Loucy (cell line): ENCODE measurements around the gene CLECL1.

Experiments used
- H2AFZ ChIP-seq: fragments of 200-600 bp; sonication (generic); 2 replicates; pipeline ENCODE4 v1.6.0; 2016; ENCODE audit warnings: antibody characterized with exemption, mild to moderate bottlenecking, low read length, moderate library complexity
- H3F3A ChIP-seq: fragments of 200-600 bp; 2 replicates; pipeline ENCODE4 v1.6.0; 2016; ENCODE audit warnings: antibody characterized with exemption, low read depth, mild to moderate bottlenecking
- H3K27me3 ChIP-seq: fragments of 200-600 bp; sonication (generic); 2 replicates; pipeline ENCODE4 v1.6.1; 2014; ENCODE audit warnings: low read length, mild to moderate bottlenecking; ENCODE audit not compliant: insufficient read depth, poor library complexity, severe bottlenecking
- H3K36me3 ChIP-seq: fragments of 200-600 bp; sonication (generic); 2 replicates; pipeline ENCODE4 v1.6.1; 2016; ENCODE audit warnings: low read length; ENCODE audit not compliant: insufficient read depth
- H3K4me1 ChIP-seq: fragments of 200-600 bp; sonication (generic); 2 replicates; pipeline ENCODE4 v1.5.1; 2014; ENCODE audit warnings: low read length, mild to moderate bottlenecking; ENCODE audit not compliant: insufficient read depth, poor library complexity, severe bottlenecking
- H3K4me2 ChIP-seq: fragments of 200-600 bp; sonication (generic); 2 replicates; pipeline ENCODE4 v1.6.0; 2014; ENCODE audit warnings: antibody characterized with exemption, low read length, low read depth, mild to moderate bottlenecking; ENCODE audit not compliant: poor library complexity, severe bottlenecking
- H3K4me3 ChIP-seq: fragments of 200-600 bp; sonication (generic); 2 replicates; pipeline ENCODE4 v1.5.1; 2014; ENCODE audit warnings: low read length, mild to moderate bottlenecking, mixed read lengths; ENCODE audit not compliant: poor library complexity, severe bottlenecking
- H3K79me2 ChIP-seq: fragments of 200-600 bp; sonication (generic); 2 replicates; pipeline ENCODE4 v1.6.1; 2014; ENCODE audit warnings: low read length; ENCODE audit not compliant: insufficient read depth
- H3K9ac ChIP-seq: fragments of 200-600 bp; sonication (generic); 2 replicates; pipeline ENCODE4 v1.6.0; 2014; ENCODE audit warnings: mild to moderate bottlenecking, low read depth, low read length, moderate library complexity; ENCODE audit not compliant: poor library complexity, severe bottlenecking
- H3K9me2 ChIP-seq: fragments of 200-600 bp; sonication (generic); replicated peaks from 2 replicates; pipeline ENCODE4 v1.6.1; 2016; ENCODE audit warnings: low read depth, low read length, mixed read lengths
- H3K9me3 ChIP-seq: fragments of 200-600 bp; sonication (generic); 2 replicates; pipeline ENCODE4 v1.6.1; 2014; ENCODE audit warnings: mild to moderate bottlenecking, antibody characterized with exemption, low read length, low read depth; ENCODE audit not compliant: insufficient read depth
- H4K20me1 ChIP-seq: fragments of 200-600 bp; sonication (generic); 2 replicates; pipeline ENCODE4 v1.6.0; 2014; ENCODE audit warnings: antibody characterized with exemption, low read length, mild to moderate bottlenecking; ENCODE audit not compliant: insufficient read depth, poor library complexity, severe bottlenecking
- CTCF ChIP-seq: fragments of 200-600 bp; sonication (generic); conservative IDR thresholded peaks from 2 replicates; pipeline ENCODE4 v1.5.1; 2014; ENCODE audit warnings: mild to moderate bottlenecking, antibody characterized with exemption, low read length
- EZH2phosphoT487 ChIP-seq: fragments of 200-600 bp; IDR thresholded peaks from 2 replicates; pipeline ENCODE4 v1.6.1; 2018; ENCODE audit warnings: antibody characterized with exemption, mild to moderate bottlenecking, moderate library complexity, borderline replicate concordance

The CLECL1 gene

GRCh38 chr12:9701380-9702154, 31.3 kb downstream of the CLECL1 start:
- Histone ChIP-seq H3K9me2 (no peaks in the 10 kb centered on the region), H3K4me3 (no peak overlapping the region), H3K36me3 (no peaks in the 10 kb centered on the region), H3K27me3 (no peaks in the 10 kb centered on the region), H3K9ac (peak overlapping the region; percentile 2), H4K20me1 (no peaks in the 10 kb centered on the region), H3K4me1 (peaks cover 18% of the 10 kb centered on the region), H3K9me3 (no peaks in the 10 kb centered on the region; the same call in 1 of the 2 replicates), H2AFZ (0 out of 2 replicates have a peak overlapping the region, but pooled peaks have one; percentile 20), H3K4me2 (peak overlapping the region; percentile 49), H3K79me2 (no peaks in the 10 kb centered on the region), H3F3A (no peaks in the 10 kb centered on the region)
- TF ChIP-seq EZH2phosphoT487 (no peak), CTCF (no peak)

GRCh38 chr12:9700606-9700956, 32.3 kb downstream of the CLECL1 start:
- no peak overlapping the region for H3K4me3 ChIP-seq
- no peaks in the 10 kb centered on the region for H3K79me2 ChIP-seq
- no peak overlapping the region for H2AFZ ChIP-seq
- no peak for TF ChIP-seq EZH2phosphoT487
- peaks cover 11% of the 10 kb centered on the region for H3K4me1 ChIP-seq
- H3K36me3 ChIP-seq, result no peaks in the 10 kb centered on the region
- no peaks in the 10 kb centered on the region for H3K27me3 ChIP-seq
- H3K4me2 ChIP-seq, result no peak overlapping the region
- H3K9ac ChIP-seq, result no peak overlapping the region
- no peaks in the 10 kb centered on the region; the same call in 1 of the 2 replicates for H3K9me3 ChIP-seq
- H4K20me1 ChIP-seq, result no peaks in the 10 kb centered on the region
- no peaks in the 10 kb centered on the region for H3F3A ChIP-seq
- H3K9me2 ChIP-seq, result no peaks in the 10 kb centered on the region

GRCh38 chr12:9699898-9700605, 32.8 kb downstream of the CLECL1 start:
- TF ChIP-seq EZH2phosphoT487 (no peak), CTCF (no peak)
- Histone ChIP-seq H3K36me3 (no peaks in the 10 kb centered on the region), H3K27me3 (no peaks in the 10 kb centered on the region), H4K20me1 (no peaks in the 10 kb centered on the region), H3K79me2 (no peaks in the 10 kb centered on the region), H3K4me3 (no peak overlapping the region), H3K4me2 (no peak overlapping the region), H3K4me1 (peaks cover 11% of the 10 kb centered on the region), H3K9me2 (no peaks in the 10 kb centered on the region), H3K9me3 (no peaks in the 10 kb centered on the region), H2AFZ (no peak overlapping the region), H3F3A (no peaks in the 10 kb centered on the region), H3K9ac (no peak overlapping the region)
